ENCODE data around the gene PALMD.

The PALMD gene

GRCh38 chr1:99645699-99646531 is at the start of gene PALMD:
PALMD (plus strand) TSS chr1:99646113; CDS start chr1:99646318, 205 bp downstream.
- no peak for DNase-seq

- DNase-seq: no peak
Measured at GRCh38 chr1:99598738-99599411, 47.0 kb upstream of the PALMD start.

- no peak for DNase-seq
Measured at GRCh38 chr1:99599678-99600175, 46.2 kb upstream of the PALMD start.

- no peak for DNase-seq
Measured at GRCh38 chr1:99600782-99601181, 45.1 kb upstream of the PALMD start.

DNA sequence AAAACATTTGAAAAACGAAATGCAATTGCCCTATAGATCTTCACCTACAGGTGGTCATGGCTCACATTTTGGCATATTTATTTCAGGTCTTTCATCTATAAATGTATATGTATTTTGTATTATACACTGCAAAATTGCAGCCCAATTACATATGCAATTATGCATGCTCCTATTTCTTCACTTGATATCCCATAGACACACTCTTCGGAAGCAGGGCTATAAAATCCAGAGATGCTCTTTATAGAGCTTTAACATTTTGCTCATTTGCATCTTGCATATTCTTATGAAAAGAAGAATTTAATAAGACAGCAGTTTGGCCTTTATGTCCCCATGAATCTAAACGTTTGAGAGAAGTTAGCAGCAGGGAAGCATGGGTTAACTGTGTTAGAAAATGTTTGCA is 44.7 kb upstream of the PALMD start:
- DNase-seq: no peak

DNA sequence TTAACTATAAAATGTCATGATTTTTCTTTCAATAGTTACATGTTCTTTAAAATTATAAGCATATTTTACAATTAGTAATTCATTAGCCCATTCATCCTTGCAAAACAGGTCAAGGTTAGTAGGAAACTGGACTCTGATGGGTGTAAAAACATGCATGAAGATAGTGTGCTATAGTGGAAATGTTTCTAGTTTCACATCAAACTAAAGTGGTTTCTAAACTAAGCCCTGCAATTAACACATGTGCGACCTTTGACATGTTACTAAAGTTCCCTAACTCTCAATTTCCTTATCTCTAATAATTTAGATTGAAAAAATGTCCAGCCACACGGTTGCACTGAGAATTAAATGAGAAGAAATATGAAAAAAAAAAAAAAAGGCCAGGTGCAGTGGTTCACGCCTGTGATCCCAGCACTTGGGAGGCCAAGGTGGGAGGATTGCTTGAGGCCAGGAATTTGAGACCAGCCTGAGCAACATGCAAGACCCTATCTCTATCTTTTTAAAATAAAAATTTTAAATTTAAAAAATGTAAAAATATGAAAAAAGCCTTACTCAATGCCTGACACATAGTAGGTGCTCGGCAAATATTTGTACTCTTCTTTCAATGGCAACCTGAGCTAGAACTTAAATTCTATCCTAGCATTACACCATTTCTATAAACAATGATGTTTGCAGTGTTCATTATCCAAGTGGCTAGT is 44.1 kb upstream of the PALMD start:
- DNase-seq: no peak

DNA sequence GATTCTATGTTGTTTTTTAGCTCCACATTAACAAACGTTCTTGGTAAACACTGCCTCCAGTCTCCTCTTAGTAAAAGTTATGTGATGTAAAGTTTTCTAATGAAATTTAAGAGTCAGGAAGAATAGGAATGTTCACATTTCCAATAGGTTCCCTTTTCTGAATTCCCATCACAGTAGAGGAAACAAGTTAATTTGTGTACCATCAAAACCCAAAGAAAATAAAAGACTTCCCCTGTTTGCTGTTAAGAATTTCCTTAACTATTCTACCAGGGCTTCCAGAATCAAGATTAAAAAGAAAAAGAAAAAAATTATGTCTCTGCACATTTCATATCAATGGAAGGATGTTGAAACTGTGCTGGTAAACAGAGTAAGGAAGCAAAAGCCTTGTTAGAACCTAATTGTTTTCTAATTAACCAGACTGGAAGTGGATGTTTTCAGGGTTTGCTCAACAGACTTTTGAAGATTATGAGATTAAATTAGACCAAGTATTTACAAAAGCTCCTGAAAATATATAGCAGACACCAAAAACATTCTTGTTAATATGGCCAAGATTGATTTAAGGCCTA is 43.4 kb upstream of the PALMD start:
- no peak for DNase-seq

DNA sequence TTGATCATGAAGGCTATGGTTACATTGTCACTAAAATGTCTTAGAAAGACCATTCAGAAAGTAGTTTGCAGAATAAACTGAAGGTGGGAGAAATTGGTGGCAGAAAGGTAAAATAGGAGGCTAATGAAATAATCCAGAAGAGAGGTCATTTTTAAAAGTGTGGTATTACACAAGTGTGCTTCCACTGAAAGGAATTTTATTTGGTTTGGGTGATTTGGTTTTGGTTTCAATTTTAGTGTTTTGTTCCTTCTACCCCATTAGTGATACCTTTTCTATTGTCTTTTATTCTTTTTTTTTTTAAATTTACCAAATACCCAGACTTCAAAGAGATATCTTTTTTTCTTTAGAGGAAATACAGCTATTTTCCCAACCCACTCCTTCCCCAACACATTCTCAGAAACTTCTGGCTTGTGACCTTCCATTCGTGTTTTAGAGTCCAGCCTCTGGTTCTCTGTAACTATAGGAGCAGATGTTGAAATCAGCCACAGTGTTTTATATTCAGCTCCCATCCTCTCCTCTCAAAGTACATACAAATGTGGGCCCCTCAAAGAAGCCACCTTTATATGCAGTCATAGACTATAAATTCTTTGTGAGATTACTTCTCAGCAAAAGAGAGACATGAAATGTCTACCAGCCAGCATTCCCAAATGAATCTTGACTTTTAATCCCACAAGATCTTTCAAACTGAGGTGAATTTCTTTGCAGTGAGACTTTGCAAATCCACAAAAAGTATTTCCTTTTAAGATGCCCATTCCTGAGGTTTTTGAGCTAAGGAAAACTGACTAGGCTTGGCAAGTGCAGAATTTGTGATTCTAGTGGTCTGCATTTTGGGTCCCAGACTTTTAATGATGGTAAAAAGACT is 42.0 kb upstream of the PALMD start:
- DNase-seq: no peak

DNA sequence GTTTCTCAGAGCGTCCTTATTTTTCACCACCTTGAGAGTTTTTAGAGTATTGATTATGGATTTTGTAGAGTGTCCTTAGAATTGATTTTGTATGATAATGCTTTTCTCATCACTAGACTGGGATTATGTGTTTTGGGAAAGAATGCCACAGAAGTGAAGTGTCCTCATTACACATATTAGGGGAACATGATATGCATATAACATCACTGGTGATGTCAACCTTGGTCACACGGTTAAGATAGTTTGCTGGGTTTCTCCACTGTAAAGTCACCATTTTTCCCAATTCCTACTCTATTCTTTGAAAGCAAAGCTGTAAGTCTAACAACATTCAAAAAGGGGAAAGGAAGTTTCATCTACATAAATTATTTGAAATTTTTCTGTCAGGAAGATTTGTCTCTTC is 39.6 kb upstream of the PALMD start:
- no peak for DNase-seq

- no peak for DNase-seq
Measured at GRCh38 chr1:99607590-99607989, 38.3 kb upstream of the PALMD start.

DNA sequence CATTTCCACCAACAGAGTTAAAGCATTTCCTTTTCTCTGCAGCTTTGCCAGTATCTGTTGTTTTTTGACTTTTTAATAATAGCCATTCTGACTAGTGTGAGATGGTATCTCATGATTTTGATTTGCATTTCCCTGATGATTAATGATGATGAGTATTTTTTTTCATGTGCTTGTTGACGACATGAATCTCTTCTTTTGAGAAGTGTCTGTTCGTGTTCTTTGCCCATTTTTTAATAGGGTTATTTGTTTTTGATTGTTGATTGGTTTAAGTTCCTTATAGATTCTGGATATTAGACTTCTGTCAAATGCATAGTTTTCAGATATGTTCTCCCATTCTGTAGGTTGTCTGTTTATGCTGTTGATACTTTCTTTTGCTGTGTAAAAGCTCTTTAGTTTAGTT is 37.9 kb upstream of the PALMD start:
- no peak for DNase-seq

- no peak for DNase-seq
Measured at GRCh38 chr1:99613716-99614115, 32.2 kb upstream of the PALMD start.

DNA sequence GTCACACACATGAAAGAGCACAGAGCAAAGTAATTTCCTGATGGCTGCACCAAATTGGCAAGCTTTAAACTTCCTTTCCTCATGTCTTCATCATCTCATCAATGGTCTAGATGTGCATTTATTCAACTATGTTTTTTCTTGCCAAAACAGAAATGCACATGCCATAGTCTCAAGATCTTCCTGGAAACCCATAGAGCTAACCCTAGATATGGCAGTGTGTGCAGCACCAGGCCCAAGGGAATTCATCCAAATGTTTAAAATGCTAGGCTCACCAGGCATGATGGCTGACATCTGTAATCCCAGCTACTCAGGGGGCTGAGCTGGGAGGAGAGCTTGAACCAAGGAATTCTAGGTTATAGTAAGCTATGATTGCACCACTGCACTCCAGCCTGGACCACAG is 31.2 kb upstream of the PALMD start:
- no peak for DNase-seq

GRCh38 chr1:99619583-99619982 is 26.3 kb upstream of the PALMD start:
- DNase-seq: no peak

GRCh38 chr1:99621340-99621901 is 24.5 kb upstream of the PALMD start:
- DNase-seq: no peak

DNA sequence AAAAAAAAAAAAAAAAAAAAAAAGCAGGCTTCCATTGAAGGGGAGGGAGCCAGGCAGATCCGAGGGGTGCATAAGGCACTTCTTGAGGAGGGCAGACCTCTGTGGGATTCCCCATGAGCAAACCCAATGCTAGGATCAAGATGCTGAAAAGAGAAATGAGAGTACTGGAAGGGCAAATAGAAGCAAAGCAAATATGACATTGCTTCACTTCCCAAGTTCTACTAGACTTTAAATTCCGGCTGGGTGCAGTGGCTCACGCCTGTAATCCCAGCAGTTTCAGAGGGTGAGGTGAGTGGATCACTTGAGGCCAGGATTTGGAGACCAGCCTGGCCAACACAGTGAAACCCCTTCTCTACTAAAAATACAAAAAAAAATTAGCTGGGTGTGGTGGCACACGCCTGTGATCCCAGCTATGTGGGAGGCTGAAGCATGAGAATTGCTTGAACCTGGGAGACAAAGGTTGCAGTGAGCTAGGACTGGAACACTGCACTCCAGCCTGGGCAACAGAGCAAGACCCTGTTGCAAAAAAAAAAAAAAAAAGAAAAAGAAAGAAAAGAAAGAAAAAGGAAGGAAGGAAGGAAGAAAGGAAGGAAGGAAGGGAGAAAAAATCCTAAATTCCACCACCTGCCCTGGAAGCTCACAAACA is 23.1 kb upstream of the PALMD start:
- no peak for DNase-seq

DNA sequence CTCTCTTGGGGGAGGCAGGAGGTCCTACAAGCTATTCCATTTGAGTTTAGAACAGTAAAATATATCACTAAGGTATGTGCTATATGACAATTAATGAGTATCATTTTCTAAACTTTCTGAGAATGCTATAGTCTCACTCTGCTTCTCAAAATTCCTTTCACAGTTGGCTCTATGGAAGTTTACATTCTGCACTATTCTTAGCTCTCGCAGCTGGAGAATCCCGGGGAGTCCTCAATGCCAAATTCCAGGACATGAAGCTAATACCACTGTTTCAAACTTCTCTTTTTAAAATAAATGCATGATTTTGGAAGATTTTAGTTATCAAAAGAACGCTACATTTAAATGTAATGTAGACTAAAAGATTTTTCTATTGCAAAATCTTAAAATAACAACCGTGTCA is 22.4 kb upstream of the PALMD start:
- DNase-seq: no peak

DNA sequence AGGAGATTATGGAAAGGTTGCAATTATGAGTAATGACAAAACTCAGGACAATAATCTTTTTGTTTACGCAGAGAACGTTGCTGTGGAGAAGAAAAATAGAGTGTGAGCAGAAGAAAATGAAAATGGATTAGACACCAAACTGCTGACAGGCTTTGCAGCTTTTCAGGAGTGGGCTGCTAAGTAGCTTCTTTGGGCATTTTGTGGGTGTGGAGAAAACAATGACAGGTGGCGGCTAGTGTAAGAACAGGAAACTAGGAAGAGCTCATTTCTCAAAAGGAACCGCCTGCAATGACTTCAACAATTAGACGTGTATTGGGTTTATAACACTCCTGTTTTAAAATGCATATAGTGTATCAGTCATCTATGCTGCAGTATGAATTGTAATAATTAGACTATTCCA is 18.3 kb upstream of the PALMD start:
- no peak for DNase-seq

DNA sequence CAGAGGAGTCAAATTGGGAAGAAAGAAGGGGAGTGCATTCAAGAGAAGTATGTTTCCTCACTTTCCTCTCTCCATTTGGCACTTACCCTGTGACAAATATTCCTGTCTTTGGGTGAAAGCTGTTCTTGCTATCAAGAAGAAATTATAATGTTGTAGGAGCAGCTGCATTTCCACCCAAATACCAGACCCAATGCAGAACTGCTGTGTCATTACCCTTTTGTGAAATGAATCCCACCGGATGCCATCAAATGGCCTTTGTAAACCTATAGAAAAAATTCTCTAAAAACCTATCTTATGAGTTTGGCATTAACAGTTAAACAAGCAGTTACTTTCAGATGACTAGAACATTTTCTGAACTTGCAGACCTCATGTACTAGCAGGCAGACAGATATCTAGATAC is 16.7 kb upstream of the PALMD start:
- DNase-seq: no peak

GRCh38 chr1:99634971-99635624 is 10.8 kb upstream of the PALMD start:
- DNase-seq: no peak

DNA sequence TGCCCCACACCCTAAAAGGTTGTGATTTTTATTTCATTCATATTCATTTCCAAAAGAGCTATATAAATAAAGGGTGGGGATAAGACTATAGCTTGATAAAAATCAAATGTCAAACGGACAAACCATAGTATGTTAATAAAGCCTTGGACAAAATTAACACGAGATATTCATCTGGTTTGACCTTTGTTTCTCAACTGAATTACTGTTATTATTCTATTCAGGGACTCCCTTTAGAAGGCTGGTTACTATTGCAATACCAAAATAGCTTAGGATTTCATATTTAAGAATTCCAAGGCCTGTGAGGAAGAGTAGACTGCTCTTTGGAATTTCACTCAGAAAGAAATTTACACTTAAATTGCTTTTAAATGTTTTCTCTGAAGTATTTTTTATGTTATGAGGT is 10.2 kb upstream of the PALMD start:
- DNase-seq: no peak
